Measurements from ENCODE around the gene FAM171A1.

FAM171A1 gene

DNA sequence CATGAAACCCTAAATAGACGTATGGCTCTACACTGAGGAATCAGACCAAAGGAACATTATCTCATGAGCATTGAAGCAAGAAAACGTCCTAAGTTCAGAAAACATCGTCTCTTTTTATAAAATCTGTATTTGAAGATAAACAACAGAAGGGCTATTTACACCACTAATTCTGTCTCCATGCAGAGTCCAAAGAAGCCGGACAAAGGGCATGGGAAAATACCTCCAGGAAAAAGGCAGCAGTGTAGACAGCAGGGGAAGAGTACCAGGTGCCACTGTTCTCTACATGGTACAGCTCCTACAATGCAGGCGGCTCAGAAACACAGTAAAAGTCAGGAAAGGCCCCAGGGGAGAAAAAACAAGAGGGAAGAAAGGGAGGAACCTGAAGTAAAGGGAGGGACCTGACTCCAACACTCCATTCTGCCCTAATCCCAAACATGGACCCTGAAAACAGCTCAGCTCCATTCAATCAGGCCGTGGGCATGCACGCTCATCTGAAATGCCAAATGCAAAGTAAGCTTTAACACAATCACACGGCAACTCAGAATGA lies 17.5 kb downstream of the FAM171A1 start:
- DNase-seq (ENCODE audit: low read depth), result no peak
- TF ChIP-seq, protein P1, sequence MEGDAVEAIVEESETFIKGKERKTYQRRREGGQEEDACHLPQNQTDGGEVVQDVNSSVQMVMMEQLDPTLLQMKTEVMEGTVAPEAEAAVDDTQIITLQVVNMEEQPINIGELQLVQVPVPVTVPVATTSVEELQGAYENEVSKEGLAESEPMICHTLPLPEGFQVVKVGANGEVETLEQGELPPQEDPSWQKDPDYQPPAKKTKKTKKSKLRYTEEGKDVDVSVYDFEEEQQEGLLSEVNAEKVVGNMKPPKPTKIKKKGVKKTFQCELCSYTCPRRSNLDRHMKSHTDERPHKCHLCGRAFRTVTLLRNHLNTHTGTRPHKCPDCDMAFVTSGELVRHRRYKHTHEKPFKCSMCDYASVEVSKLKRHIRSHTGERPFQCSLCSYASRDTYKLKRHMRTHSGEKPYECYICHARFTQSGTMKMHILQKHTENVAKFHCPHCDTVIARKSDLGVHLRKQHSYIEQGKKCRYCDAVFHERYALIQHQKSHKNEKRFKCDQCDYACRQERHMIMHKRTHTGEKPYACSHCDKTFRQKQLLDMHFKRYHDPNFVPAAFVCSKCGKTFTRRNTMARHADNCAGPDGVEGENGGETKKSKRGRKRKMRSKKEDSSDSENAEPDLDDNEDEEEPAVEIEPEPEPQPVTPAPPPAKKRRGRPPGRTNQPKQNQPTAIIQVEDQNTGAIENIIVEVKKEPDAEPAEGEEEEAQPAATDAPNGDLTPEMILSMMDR (IDR thresholded peaks at IDR 0.05; ENCODE audit: low read depth, low read length, missing control alignments), result no peak
- H3K4me3 ChIP-seq (ENCODE audit: low read depth, low read length), result no peak overlapping the region
- in situ Hi-C loops (cut with HindIII; ENCODE audit: low sequenced_read_pairs), result no loop called here

DNA sequence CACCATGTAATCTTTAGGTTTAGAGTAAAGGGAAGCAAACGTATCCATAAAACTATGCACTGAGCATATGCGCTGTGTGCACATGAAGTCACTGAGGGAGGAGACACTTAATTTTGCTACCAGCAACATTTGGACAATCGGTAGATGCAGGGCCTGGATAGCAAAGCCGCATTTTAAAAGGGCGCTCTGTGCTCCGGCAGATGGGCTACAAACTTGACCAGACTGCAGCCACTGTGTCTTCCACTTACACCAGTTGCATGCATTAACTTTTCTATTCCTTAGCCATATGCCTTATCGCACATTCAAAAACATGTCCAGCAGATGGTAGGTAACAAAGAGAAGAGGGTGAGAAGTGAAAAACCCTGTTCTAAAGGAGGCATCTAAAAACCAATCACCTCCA lies 18.3 kb downstream of the FAM171A1 start:
- in situ Hi-C loops (cut with HindIII; ENCODE audit: low sequenced_read_pairs), result no loop called here
- H3K4me3 ChIP-seq (ENCODE audit: low read depth, low read length), result no peak overlapping the region
- TF ChIP-seq, protein P1 (IDR thresholded peaks at IDR 0.05; ENCODE audit: low read depth, low read length, missing control alignments), result no peak
- DNase-seq (ENCODE audit: low read depth), result no peak

DNA sequence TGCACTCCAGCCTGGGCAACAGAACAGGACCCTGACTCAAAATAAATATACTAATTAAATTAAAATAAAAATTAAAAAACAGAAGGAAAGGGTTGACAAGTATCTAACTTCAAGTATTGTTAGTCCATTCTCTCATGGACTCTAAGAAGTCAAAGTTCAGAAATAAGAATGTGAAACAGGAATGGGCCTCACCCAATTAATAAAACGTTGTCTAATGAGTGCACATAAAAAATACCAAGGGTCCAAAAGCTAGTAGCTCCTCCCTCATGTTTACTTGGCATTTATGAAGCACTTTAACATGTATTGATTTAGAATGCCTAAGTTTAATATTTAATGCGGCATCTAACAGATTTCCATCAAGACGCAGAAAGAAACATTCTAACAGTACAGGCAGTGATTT lies 18.9 kb downstream of the FAM171A1 start:
- in situ Hi-C loops (cut with HindIII; ENCODE audit: low sequenced_read_pairs), result no loop called here

DNA sequence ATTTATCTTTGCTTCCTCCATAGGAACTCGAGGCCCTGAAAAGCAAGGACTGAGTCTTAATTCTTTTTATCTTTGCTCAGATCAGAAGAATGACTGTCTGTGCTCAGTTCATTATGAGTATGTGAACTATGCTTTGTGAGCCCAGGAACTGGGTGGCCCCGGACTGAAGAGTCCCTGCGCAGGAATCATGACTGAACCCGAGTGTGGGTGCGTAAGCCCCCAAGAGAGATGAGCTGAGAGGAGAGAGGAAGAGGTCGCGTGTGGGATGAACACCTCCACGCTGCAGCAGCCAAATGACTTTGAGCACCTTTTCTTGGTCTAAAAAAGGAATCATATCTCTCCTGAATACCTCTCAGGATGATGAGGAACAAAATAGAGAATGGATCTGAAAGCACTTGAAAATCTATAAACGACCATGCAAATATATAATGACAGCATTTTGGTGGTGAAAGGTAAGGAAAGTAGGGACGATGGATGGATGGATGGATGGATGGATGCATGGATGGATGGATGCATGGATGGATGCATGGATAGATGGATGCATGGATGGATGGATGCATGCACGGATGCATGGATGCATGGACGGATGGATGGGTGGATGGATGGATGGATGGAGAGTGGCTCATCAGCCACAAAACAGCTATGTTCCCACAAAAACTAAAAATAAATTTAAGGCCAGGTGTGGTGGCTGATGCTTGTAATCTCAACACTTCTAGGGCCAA lies 19.8 kb downstream of the FAM171A1 start:
- in situ Hi-C loops (cut with HindIII; ENCODE audit: low sequenced_read_pairs), result no loop called here
- TF ChIP-seq, protein P1 (IDR thresholded peaks at IDR 0.05; ENCODE audit: low read depth, low read length, missing control alignments), result no peak
- no peak for DNase-seq (ENCODE audit: low read depth)
- H3K4me3 ChIP-seq (ENCODE audit: low read depth, low read length), result no peak overlapping the region

More for the DNA sequence above, 18.9 kb downstream of the FAM171A1 start:
- TF ChIP-seq, protein P1 (IDR thresholded peaks at IDR 0.05; ENCODE audit: low read depth, low read length, missing control alignments), result no peak
- H3K4me3 ChIP-seq (ENCODE audit: low read depth, low read length), result no peak overlapping the region
- no peak for DNase-seq (ENCODE audit: low read depth)

DNA sequence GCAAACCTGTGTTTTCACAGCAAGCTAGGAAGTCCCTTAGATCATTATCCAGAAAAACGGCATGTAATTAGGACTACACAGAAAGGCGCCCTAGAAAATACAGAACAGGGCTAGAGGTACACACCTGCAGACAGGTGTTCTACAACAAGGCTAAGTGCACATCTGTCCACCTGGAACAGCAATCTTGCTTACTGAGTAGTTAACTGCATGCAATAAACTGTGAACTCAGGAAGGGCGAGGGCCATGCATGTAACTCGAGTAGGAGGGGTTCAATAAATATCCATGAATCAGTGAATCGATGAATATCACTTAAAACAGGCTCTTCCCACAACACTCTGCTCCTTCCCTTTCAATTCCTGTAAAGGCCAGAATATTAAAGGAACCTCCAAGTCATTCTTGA lies 22.0 kb downstream of the FAM171A1 start:
- in situ Hi-C loops (cut with HindIII; ENCODE audit: low sequenced_read_pairs), result no loop called here
- TF ChIP-seq, protein P1 (IDR thresholded peaks at IDR 0.05; ENCODE audit: low read depth, low read length, missing control alignments), result no peak
- H3K4me3 ChIP-seq (ENCODE audit: low read depth, low read length), result no peak overlapping the region
- DNase-seq (ENCODE audit: low read depth), result no peak

DNA sequence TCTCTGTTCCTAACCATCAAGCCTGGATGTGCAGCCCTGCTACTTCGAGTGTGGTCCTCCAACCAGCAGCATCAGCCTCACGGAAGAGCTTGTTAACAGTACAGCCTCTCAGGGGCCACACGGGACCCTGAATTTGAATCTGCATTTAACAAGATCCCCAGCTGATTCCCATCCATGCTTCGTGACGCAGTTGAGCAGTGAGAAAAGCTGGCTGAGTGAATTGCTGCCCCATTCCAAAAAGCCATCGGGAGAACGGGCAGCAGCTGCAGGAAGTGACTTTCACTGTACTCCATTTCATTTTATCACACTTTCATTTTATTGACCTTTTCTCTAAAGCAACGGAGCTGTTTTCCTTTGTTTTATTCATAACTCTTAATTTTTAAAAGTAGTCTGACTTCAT lies 22.5 kb downstream of the FAM171A1 start:
- in situ Hi-C loops (cut with HindIII; ENCODE audit: low sequenced_read_pairs), result no loop called here
- H3K4me3 ChIP-seq (ENCODE audit: low read depth, low read length), result no peak overlapping the region
- TF ChIP-seq, protein P1 (IDR thresholded peaks at IDR 0.05; ENCODE audit: low read depth, low read length, missing control alignments), result no peak
- DNase-seq (ENCODE audit: low read depth), result no peak

Measured in astrocyte of the cerebellum (primary cell).